NCI-H1105 (cell line): ENCODE results near the gene FGF13.

ENCODE experiments used
- DNase-seq: peaks from one replicate; lab custom pipeline; 2025; lab: John Stamatoyannopoulos, UW

Gene FGF13

GRCh38 chrX:138664016-138664415, 47.5 kb downstream of the FGF13 start:
- DNase-seq = no peak

- DNase-seq = no peak
These were observed 60.0 kb downstream of the FGF13 start for GRCh38 chrX:138651494-138651893.

DNA sequence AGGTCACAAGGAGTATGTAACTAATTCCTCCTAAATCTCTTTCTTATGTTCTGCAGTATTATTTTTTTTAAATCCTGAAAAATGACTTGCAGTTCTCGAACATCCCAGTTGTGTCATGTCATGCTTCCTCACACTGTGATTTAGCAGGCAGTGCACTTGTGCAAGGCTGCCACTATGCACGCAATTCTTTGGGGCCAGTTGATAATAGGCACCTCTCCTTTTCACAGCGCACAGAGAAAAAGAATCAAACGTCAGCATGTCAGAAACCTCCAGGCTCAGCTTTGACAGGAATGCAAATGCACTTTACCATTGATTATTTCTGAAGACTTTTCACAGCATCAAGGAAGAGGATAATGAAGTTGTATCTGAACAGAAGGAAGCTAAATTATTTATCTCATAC, 62.9 kb downstream of the FGF13 start:
- DNase-seq = no peak

DNA sequence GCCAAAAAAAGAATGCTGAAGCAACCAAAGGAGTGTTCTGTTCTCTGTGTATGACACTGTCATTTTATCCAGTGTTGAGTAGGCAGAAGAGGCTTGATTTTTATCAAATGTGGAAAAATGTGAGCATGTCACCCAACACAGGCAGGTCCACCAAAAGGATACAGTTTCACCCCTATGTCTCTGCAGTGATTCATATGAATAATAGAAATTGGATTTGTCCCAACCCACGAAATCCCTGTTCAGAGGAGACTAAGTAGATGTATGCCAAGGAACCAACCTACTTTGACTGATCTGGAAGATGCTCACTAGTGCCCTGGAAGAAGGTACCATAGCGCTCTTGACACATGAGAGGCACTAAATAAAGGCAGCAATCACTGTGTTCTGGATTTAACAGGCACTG, 72.5 kb downstream of the FGF13 start:
- no peak for DNase-seq
